Natural killer cell treated with Interleukin-12 subunit alpha and Interleukin-12 subunit beta and Interleukin-15 and Interleukin-18, amount 100 ng/mL, for 72 hours (primary cell): ENCODE results near the gene TAPBPL. TPM values are rescaled to one million over a fixed set of nuclear protein-coding genes. Genes with fewer than 3 reads are reported as not detected.
"Not testable (repeated sequence)": the region's sequence is repeated elsewhere in the genome, so short reads cannot be mapped to it uniquely, and the experiment has no call there.

Source experiments
- ATAC-seq, 2 donors: fragments of 150-1000 bp; cut with Tn5 transposase in 1 of 2; sonication (Bioruptor Pico), chemical (Tn5 transposase) in 1 of 2; 2 replicates each; pipeline ENCODE4 v1.10.0; 2021
- DNase-seq: peaks from one replicate; pipeline ENCODE4 v3.0.0; 2022; ENCODE audit warnings: low spot score
- H3K27ac Mint-ChIP-seq, 2 donors: 1 replicate in 1 of 2; 2 replicates in 1 of 2; pipeline ENCODE4 v1.8.0; 2022; ENCODE audit warnings: mixed read lengths in 2 of 2, mild to moderate bottlenecking in 1 of 2, moderate library complexity in 1 of 2
- H3K27me3 Mint-ChIP-seq, 2 donors: 1 replicate in 1 of 2; 2 replicates in 1 of 2; pipeline ENCODE4 v1.8.0; 2022; ENCODE audit warnings: mixed read lengths in 2 of 2
- H3K36me3 Mint-ChIP-seq: one replicate; pipeline ENCODE4 v1.8.0; 2022; ENCODE audit warnings: mixed read lengths
- H3K4me1 Mint-ChIP-seq, 2 donors: 1 replicate in 1 of 2; 2 replicates in 1 of 2; pipeline ENCODE4 v1.8.0; 2022; ENCODE audit warnings: low read depth in 2 of 2, mixed read lengths in 2 of 2, mild to moderate bottlenecking in 1 of 2
- H3K4me3 Mint-ChIP-seq: one replicate; pipeline ENCODE4 v1.8.0; 2022; ENCODE audit warnings: mixed read lengths
- H3K9me3 Mint-ChIP-seq: 2 replicates; pipeline ENCODE4 v1.8.0; 2022; ENCODE audit warnings: mixed read lengths
- total RNA-seq, 2 donors: library from RNA; stranded (reverse); gene quantifications; one replicate each; pipeline ENCODE4 v1.2.3, GENCODE V29; 2022

Gene TAPBPL
- total RNA-seq, 2 donors from 2014 or later = 24.6 to 26.3 TPM

DNA sequence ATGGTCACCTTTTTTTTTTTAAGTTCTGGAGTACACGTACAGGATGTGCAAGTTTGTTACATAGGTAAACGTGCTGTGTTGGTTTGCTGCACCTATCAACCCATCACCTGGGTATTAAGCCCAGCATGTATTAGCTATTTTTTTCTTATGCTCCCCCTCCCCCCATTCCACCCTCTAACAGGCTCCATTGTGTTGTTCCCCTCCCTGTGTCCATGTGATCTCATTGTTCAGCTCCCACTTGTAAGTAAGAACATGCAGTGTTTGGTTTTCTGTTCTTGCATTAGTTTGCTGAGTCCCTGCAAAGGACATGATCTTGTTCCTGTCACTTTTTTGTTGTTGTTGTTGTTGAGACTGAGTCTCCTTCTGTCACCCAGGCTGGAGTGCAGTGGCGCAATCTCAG is 45.4 kb downstream of the TAPBPL start:
- not testable (repeated sequence) for H3K27me3 Mint-ChIP-seq, H3K36me3 Mint-ChIP-seq, H3K27ac Mint-ChIP-seq, ATAC-seq, H3K4me3 Mint-ChIP-seq, DNase-seq, H3K9me3 Mint-ChIP-seq
- peaks cover 28 to 31% of the 10 kb centered on the region in 2 donors for H3K4me1 Mint-ChIP-seq

GRCh38 chr12:6500466-6500865 is 48.6 kb downstream of the TAPBPL start:
- no peak overlapping the region for H3K4me3 Mint-ChIP-seq
- no peak for ATAC-seq
- no peaks in the 10 kb centered on the region for H3K36me3 Mint-ChIP-seq
- peaks cover 5 to 6% of the 10 kb centered on the region in 2 donors for H3K4me1 Mint-ChIP-seq
- no peaks in the 10 kb centered on the region for H3K27me3 Mint-ChIP-seq
- no peaks in the 10 kb centered on the region for H3K9me3 Mint-ChIP-seq
- H3K27ac Mint-ChIP-seq = no peak overlapping the region
- no peak for DNase-seq

- Mint-ChIP-seq H3K36me3 (peaks cover 17% of the 10 kb centered on the region), H3K9me3 (no peaks in the 10 kb centered on the region), H3K4me1 (peaks cover 7 to 13% of the 10 kb centered on the region in 2 donors), H3K27me3 (no peaks in the 10 kb centered on the region), H3K27ac (no peak overlapping the region), H3K4me3 (no peak overlapping the region)
- ATAC-seq = no peak
- no peak for DNase-seq
Observed at GRCh38 chr12:6507102-6507998, 55.5 kb downstream of the TAPBPL start.

DNA sequence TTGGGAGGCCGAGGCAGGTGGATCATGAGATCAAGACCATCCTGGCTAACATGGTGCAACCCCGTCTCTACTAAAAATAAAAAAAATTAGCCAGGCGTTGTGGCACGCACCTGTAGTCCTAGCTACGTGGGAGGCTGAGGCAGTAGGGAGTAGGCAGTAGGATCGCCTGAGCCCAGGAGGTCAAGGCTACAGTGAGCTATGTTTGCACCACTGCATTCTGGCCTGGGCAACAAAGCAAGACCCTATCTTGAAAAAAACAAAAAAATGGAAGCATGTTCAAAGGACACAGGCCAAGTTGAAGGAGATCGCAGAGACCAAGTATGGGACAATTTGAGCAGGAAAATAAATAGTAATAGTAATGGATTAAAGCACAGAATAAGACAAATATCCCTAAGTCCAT is 56.2 kb downstream of the TAPBPL start:
- DNase-seq = no peak
- ATAC-seq = no peak
- Mint-ChIP-seq H3K4me3 (no peak overlapping the region), H3K4me1 (peaks cover 7 to 16% of the 10 kb centered on the region in 2 donors), H3K27me3 (no peaks in the 10 kb centered on the region), H3K36me3 (peaks cover 25% of the 10 kb centered on the region), H3K9me3 (no peaks in the 10 kb centered on the region), H3K27ac (no peak overlapping the region)

Other genes with a start within 250 kb of the TAPBPL start
- gene PLEKHG6, start 141.4 kb upstream of the TAPBPL start, total RNA-seq = not detected
- gene TNFRSF1A, start 110.0 kb upstream of the TAPBPL start, total RNA-seq = 100 to 1,000 TPM in 1 of 2 donors, 10 to 100 TPM in 1; 83.2 to 102 TPM
- gene SCNN1A, start 76.5 kb upstream of the TAPBPL start, total RNA-seq = not detected
- 1 to 10 TPM; 2.3 to 3.9 TPM for gene LTBR, start 67.9 kb upstream of the TAPBPL start, total RNA-seq
- 1 to 10 TPM; 2.1 to 2.2 TPM for gene CD27, start 7.1 kb upstream of the TAPBPL start, total RNA-seq
- gene VAMP1, start 18.6 kb downstream of the TAPBPL start, total RNA-seq = 10 to 100 TPM; 24.1 to 36.8 TPM
- gene MRPL51, start 41.2 kb downstream of the TAPBPL start, total RNA-seq = 100 to 1,000 TPM; 200 to 217 TPM
- 100 to 1,000 TPM in 1 of 2 donors, 10 to 100 TPM in 1; 73.4 to 131 TPM for gene NCAPD2, start 42.1 kb downstream of the TAPBPL start, total RNA-seq
- 1,000 to 10,000 TPM; 4,687 to 5,410 TPM for gene GAPDH, start 82.5 kb downstream of the TAPBPL start, total RNA-seq
- gene IFFO1, start 104.0 kb downstream of the TAPBPL start, total RNA-seq = 10 to 100 TPM; 28.0 to 30.5 TPM
- gene NOP2, start 116.2 kb downstream of the TAPBPL start, total RNA-seq = 100 to 1,000 TPM; 103 to 201 TPM
- 100 to 1,000 TPM; 239 to 352 TPM for gene CHD4, start 155.3 kb downstream of the TAPBPL start, total RNA-seq
- 10 to 100 TPM in 1 of 2 donors, 1 to 10 TPM in 1; 5.6 to 10.6 TPM for gene LPAR5, start 183.9 kb downstream of the TAPBPL start, total RNA-seq
- gene ACRBP, start 195.4 kb downstream of the TAPBPL start, total RNA-seq = 1 to 10 TPM in 1 of 2 donors, under 1 TPM in 1; 0.98 to 2.1 TPM
- 10 to 100 TPM; 13.0 to 16.7 TPM for gene ING4, start 211.1 kb downstream of the TAPBPL start, total RNA-seq
- gene ZNF384, start 237.3 kb downstream of the TAPBPL start, total RNA-seq = 10 to 100 TPM; 81.1 to 90.0 TPM
- under 1 TPM in 1 of 2 donors, not detected in 1; 0.17 TPM for gene PIANP, start 248.8 kb downstream of the TAPBPL start, total RNA-seq